GM13976 (cell line): Measurements from ENCODE around the gene URM1.
"Not testable (repeated sequence)": the region's sequence is repeated elsewhere in the genome, so short reads cannot be mapped to it uniquely, and the experiment has no call there.

ENCODE experiments used
- DNase-seq: peaks from one replicate; pipeline ENCODE4 v3.0.0; 2012; ENCODE audit warnings: low spot score
- in situ Hi-C: fragments of 300-500 bp; cut with MboI; formaldehyde crosslinking; loops from one replicate; pipeline ENCODE4 v1.12.0; 2022; ENCODE audit warnings: low sequenced_read_pairs, mixed read lengths, inconsistent platforms; ENCODE audit not compliant: unreplicated experiment
- TF ChIP-seq, protein P1 (sequence below): IDR thresholded peaks from 2 replicates; pipeline ENCODE4 v1.5.1; 2012; ENCODE audit warnings: borderline replicate concordance, mild to moderate bottlenecking; ENCODE audit not compliant: insufficient read depth; ENCODE audit errors: extremely low read depth, missing control alignments, control extremely low read depth

The URM1 gene

DNA sequence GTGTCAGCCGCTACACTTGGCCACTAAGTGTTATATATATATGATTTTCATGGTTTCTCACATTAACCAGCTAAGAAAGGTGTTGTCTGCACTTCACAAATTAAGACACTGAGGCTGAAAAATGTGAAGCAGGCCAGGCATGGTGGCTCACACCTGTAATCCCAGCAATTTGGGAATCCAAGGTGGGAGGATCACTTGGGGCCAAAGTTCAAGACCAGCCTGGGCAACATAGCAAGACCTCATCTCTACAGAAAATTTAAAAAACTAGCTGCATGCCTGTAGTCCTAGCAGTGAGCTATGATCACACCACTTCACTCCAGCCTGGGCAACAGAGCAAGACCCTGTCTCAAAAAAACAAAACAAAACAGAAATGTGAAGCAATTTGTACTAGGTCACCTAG is 46.8 kb upstream of the URM1 start:
- TF ChIP-seq, protein P1, sequence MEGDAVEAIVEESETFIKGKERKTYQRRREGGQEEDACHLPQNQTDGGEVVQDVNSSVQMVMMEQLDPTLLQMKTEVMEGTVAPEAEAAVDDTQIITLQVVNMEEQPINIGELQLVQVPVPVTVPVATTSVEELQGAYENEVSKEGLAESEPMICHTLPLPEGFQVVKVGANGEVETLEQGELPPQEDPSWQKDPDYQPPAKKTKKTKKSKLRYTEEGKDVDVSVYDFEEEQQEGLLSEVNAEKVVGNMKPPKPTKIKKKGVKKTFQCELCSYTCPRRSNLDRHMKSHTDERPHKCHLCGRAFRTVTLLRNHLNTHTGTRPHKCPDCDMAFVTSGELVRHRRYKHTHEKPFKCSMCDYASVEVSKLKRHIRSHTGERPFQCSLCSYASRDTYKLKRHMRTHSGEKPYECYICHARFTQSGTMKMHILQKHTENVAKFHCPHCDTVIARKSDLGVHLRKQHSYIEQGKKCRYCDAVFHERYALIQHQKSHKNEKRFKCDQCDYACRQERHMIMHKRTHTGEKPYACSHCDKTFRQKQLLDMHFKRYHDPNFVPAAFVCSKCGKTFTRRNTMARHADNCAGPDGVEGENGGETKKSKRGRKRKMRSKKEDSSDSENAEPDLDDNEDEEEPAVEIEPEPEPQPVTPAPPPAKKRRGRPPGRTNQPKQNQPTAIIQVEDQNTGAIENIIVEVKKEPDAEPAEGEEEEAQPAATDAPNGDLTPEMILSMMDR = no peak
- in situ Hi-C loops = no loop called here
- no peak for DNase-seq

DNA sequence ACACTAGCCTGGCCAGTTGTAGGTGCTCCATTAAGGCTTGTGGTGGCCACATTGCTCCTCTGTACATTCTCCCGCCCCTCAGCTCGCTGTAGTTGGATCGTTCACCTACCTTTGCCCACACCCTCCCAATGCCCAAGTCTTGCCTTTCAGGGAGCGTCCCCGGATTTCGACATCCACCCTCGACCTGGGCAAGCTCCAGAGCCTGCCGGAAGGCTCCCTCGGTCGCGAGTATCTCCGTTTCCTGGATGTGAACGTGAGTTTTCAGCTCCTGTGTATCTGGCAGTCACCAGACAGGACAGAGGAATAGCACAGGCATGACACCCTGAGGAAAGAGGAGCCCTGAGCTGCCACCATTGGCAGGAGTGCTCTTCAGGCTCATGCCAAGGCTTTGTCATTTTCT is 45.5 kb upstream of the URM1 start:
- in situ Hi-C loops = no loop called here
- TF ChIP-seq, protein P1 = no peak
- DNase-seq = no peak

DNA sequence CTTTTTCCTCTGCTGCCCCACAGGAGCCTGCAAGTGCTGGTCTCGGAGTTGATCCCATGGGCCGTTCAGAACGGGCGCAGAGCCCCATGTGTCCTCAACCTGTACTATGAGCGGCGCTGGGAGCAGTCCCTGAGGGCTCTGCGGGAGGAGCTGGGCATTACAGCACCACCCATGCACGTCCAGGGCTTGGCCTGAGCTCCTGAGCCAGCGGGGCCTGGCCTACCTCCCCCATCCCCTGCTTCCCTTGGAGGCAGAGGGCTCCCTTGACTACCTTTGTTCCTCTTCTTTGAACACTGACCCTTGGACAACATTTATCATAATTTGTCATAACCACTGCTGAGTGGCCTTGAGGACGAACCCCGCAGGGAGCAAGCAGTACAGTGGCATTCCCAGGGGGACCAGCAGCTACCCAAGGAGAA is 37.7 kb upstream of the URM1 start:
- in situ Hi-C loops = no loop called here
- DNase-seq = no peak
- TF ChIP-seq, protein P1 = no peak

DNA sequence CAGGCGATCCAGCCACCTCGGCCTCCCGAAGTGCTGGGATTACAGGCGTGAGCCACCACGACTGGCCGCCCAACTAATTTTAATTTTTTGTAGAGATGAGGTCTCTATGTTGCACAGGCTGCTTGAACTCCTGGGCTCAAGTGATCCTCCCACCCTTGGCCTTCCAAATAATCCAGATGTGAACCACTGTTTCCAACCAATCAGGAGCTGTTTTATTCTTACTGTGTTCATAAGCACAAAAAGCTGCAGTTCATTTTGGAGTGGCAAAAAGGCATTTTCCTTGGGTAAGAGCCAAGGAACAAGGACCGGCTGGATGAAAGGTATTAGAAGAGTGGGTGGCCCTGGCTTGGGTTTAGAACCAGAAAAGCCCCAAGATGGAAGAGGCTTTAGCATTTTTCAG is 36.0 kb upstream of the URM1 start:
- TF ChIP-seq, protein P1 = no peak
- in situ Hi-C loops = no loop called here
- DNase-seq = no peak

DNA sequence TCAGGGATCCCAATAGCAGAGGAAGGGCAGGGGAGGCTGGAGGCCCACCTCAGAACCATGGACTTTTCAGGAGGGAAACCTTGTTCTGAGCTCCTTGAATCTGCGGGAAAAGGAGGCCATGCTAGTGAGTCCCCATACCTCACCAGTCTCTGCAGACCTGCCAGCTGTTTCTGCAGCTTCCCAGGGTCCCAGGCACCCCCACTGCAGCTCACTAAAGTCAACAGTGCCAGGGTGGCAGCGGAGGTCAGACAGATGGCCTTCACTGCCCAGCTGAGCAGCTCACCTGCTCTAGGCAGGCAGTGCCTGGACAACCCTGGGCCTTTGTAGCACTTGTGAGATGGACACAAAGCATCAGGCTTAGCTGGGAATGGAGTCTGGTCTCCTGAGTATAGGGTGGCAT is 35.3 kb upstream of the URM1 start:
- TF ChIP-seq, protein P1 = no peak
- DNase-seq = no peak
- in situ Hi-C loops = no loop called here

DNA sequence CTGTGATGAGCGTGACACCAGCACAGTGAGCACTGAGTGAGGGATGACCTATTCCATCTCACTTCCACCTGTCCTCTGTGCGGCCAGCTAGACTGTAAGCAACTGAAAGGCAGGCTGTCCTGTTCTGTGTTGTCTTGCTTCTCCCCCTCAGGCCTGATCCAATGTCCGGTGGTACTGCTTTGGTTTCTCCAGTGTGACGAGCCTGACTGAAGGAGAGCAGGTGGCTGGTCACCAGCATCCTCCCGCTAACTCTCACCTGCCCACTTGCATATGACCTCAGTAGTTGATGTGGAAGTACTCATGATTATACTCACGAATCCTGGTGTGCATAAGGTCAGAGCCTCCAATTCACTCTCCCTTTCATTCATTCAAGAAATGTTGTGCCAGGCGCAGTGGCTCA is 33.2 kb upstream of the URM1 start:
- TF ChIP-seq, protein P1 = no peak

DNA sequence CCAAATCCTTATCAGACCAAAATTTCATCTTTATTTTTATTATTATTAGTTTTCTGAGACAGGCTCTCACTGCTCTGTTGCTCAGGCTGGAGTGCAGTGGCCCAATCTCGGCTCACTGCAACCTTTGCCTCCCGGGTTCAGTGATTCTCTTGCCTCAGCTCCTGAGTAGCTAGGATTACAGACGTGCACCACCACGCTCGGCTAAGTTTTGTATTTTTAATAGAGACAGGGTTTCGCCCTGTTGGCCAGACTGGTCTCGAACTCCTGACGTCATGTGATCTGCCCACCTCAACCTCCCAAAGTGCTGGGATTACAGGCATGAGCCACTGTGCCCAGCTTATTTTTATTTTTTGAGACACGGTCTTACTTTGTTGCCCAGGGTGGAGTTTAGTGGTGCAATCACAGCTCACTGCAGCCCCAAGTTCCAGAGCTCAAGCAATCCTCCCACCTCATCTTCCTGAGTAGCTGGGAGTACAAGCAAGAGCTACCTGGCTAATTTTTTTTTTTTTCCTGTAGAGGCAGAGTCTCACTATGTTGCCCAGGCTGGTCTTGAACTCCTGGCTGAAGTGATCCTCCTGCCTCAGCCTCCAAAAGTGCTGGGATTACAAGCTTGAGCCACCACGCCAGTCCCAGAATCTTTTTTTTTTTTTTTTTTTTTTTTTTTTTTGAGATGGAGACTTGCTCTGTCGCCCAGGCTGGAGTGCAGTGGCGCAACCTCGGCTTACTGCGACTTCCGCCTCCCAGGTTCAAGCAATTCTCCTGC is 32.1 kb upstream of the URM1 start:
- in situ Hi-C loops, DNase-seq: not testable (repeated sequence)

More for the DNA sequence above, 33.2 kb upstream of the URM1 start:
- no peak for DNase-seq
- in situ Hi-C loops = no loop called here
